ENCODE results near the gene PNMA1.

Gene PNMA1

GRCh38 chr14:73719791-73720190 is 5.6 kb upstream of the PNMA1 start:
- no peak overlapping the region for H3K4me3 ChIP-seq (ENCODE audit: control insufficient read depth, low read depth, low read length)
- no peak for TF ChIP-seq CTCF (conservative IDR thresholded peaks at IDR 0.05; ENCODE audit: control insufficient read depth, insufficient read depth, low read depth, low read length)
- no peak for DNase-seq (ENCODE audit: low read depth)

GRCh38 chr14:73719361-73719760 is 5.2 kb upstream of the PNMA1 start:
- DNase-seq (ENCODE audit: low read depth), result no peak
- TF ChIP-seq CTCF (conservative IDR thresholded peaks at IDR 0.05; ENCODE audit: control insufficient read depth, insufficient read depth, low read depth, low read length), result no peak
- no peak overlapping the region for H3K4me3 ChIP-seq (ENCODE audit: control insufficient read depth, low read depth, low read length)

GRCh38 chr14:73718418-73719251 is 4.5 kb upstream of the PNMA1 start:
- no peak for TF ChIP-seq CTCF (conservative IDR thresholded peaks at IDR 0.05; ENCODE audit: control insufficient read depth, insufficient read depth, low read depth, low read length)
- no peak overlapping the region for H3K4me3 ChIP-seq (ENCODE audit: control insufficient read depth, low read depth, low read length)
- DNase-seq (ENCODE audit: low read depth), result no peak

GRCh38 chr14:73717711-73718417 is 3.7 kb upstream of the PNMA1 start:
- no peak for TF ChIP-seq CTCF (conservative IDR thresholded peaks at IDR 0.05; ENCODE audit: control insufficient read depth, insufficient read depth, low read depth, low read length)
- DNase-seq (ENCODE audit: low read depth), result no peak

GRCh38 chr14:73717266-73717665 is 3.1 kb upstream of the PNMA1 start:
- TF ChIP-seq CTCF (conservative IDR thresholded peaks at IDR 0.05; ENCODE audit: control insufficient read depth, insufficient read depth, low read depth, low read length), result no peak
- H3K4me3 ChIP-seq (ENCODE audit: control insufficient read depth, low read depth, low read length), result no peak overlapping the region

More at GRCh38 chr14:73717711-73718417, 3.7 kb upstream of the PNMA1 start:
- H3K4me3 ChIP-seq (ENCODE audit: control insufficient read depth, low read depth, low read length), result no peak overlapping the region

GRCh38 chr14:73715707-73716106 is 1.5 kb upstream of the PNMA1 start:
- DNase-seq (ENCODE audit: low read depth), result no peak
- no peak for TF ChIP-seq CTCF (conservative IDR thresholded peaks at IDR 0.05; ENCODE audit: control insufficient read depth, insufficient read depth, low read depth, low read length)
- no peak overlapping the region for H3K4me3 ChIP-seq (ENCODE audit: control insufficient read depth, low read depth, low read length)

More at GRCh38 chr14:73717266-73717665, 3.1 kb upstream of the PNMA1 start:
- DNase-seq (ENCODE audit: low read depth), result no peak
